HTERT RPE-1 (cell line): ENCODE measurements around the gene MCC.

Source experiments
- in situ Hi-C: fragments of 300-500 bp; cut with MboI; formaldehyde crosslinking; loops from 4 replicates; pipeline ENCODE4 v1.14.3; 2020; ENCODE audit warnings: low sequenced_read_pairs

The MCC gene

DNA sequence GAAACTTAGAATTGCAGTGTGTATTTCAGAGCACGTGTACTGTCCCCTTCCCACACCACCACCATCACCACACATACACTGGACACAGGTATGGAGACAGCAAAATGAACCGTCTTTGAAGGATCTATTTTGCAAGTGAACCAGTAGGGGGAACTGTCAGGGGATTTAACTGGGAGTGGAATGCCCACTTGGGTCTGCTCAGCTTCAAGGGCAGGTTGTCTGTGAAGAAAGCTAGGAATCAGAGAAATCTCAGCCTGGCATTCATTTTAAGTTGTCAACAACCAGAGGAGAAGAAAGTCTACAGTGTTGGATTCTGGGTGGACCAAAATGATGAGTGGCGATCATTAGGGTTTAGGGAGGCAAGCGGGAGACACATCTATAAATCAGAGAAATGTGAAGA is 364.6 kb downstream of the MCC start:
- in situ Hi-C loops, result no loop called here

DNA sequence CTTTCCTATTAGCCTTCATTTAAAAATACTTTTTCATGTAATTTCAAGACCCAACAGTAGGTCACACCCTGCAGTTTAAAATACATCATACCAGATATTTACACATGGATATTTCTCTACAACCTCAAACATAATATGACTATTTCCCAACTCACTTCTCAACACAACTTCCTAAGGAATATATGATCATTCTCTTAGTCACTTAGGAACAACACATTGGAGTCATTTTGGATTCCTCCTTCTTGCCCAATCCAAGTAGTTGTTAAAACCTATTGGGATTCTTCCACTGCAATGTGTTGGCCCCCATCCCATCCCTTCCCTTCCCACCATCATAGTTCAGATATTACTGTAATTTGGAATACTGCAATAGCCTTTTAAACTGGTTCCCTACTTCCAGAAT is 366.2 kb downstream of the MCC start:
- in situ Hi-C loops, result no loop called here

DNA sequence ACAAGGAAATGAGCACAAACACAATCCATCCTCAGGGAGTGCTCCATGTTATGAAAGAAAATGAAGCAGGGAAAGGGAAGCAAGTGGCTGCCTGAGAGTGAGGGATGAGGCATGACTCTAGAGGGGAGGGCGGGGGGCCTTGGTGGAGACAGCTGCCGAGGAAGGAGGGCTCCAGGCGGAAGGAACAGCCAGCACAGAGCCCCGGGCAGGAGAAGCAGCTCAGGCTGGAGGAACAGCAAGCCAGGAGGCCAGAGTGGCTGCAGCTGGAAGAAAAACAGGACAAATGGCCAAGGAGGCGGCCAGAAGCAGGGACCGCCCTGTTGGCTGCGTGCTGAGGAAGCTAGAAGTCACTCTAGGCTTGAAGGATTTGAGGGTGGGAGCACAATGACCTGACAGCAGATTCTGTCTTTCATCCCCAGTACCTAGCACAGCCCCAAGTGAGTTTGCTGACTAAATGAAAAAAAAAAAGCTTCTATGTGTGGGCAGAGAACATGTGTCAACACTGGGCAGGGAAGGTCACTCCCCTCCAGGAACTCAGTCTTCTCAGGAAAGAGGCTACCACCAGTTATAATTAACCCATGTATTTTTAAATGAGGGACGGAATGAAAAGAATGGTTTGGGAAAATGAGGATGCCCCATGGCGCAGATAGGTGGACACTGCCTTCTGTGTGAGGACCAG is 368.9 kb downstream of the MCC start:
- in situ Hi-C loops, result no loop called here

- in situ Hi-C loops, result no loop called here
Measured at GRCh38 chr5:113118765-113119164, 369.5 kb downstream of the MCC start.

- in situ Hi-C loops, result no loop called here
Measured at GRCh38 chr5:113118298-113118697, 370.0 kb downstream of the MCC start.

DNA sequence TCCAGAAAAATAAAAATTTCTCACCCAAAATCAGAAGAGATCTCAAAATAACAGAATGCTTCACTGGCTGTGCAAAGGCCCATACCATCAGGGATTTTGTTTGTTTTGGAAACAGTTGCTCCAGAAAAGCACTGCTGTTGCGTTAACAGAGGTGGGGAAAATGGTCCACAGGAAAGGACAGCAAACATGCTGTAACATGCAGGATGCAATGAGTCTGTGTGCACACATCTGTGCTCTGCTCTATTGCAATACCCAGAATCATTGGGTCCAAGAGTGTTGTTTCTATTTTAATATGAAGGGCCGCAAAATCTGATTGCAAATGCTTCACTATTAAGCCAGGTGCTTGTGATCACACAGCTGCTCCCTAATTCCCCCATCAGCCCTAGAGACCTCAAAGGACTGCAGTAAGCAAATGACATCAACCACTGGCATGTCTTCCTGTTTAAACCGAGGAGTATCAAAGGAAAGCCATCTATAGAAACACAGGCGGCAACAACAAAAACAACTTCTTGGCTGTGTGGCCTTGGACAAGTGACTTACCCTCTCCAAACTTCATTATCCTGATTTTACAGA is 370.6 kb downstream of the MCC start:
- in situ Hi-C loops, result no loop called here

DNA sequence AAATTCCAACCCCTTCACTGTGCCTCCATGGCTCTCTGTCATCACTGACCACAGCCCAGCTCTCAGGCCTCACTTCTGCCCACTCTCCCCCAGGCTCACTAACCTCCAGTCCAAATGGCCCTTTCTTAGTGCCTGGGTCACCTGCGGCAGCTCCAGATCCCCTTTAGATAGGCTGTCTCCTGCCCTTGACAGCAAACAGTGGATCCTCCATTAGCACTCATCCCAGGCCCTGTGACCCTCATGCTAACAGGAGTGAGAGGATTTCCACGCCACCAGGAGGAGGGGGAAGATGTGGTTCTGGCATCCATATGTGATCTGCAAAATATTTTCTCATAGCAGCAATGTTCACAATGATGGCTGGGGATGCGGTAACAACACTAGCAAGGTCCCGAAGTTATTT is 372.3 kb downstream of the MCC start:
- in situ Hi-C loops, result no loop called here

DNA sequence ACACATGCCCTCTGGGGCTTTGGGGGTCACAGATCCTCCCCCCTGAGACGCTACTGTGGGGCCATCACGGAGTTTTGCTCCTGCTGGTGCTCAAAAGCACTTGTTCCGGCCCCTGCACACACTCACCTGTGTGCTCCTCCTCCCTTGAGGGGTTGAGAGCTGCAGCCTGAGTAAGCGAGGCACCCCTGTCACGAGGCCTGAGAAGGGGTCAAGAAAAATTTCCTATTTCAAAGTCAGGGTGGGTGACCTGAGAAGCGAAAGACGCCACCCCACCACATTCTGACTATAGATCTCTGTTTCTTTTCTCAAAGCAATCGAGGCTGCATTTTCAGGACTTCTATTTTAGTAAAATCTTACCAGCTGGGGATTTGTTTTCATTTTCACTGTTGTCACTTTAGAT is 373.2 kb downstream of the MCC start:
- in situ Hi-C loops, result no loop called here

DNA sequence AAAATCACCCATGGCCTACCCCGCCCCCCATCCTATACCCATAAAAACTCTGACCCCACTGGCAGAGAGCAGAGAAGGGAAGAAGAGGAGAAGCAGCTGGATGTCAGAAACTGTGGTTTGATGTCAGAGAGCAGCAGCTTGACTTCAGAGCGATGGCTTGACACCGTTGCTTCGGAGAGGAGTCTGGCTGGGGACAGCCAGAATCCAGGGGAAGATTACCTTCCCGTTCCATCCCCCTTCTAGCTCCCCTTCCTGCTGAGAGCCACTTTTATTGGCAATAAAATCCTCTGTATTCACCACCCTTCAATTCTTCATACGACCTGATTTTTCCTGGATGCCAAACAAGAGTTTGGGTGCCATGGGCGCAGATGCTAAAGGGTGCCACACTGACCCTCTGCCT is 373.7 kb downstream of the MCC start:
- in situ Hi-C loops, result no loop called here

DNA sequence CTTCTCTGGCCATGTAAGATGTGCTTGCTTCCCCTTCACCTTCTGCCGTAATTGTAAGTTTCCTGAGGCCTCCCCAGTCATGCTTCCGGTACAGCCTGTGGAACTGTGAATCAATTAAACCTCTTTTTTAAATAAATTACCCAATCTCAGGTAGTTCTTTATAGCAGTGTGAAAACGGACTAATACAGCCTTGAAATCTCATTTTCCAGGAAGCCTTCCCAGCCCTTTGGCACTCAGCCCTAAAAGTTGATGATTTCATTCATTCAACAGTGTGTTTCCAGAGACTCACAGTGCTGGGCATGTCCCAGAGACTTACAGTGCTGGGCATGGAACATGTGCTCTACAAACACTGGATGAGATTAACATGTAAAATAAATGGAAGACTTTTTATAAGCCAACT is 375.8 kb downstream of the MCC start:
- in situ Hi-C loops, result no loop called here

GRCh38 chr5:113110117-113110516 is 378.1 kb downstream of the MCC start:
- in situ Hi-C loops, result no loop called here

DNA sequence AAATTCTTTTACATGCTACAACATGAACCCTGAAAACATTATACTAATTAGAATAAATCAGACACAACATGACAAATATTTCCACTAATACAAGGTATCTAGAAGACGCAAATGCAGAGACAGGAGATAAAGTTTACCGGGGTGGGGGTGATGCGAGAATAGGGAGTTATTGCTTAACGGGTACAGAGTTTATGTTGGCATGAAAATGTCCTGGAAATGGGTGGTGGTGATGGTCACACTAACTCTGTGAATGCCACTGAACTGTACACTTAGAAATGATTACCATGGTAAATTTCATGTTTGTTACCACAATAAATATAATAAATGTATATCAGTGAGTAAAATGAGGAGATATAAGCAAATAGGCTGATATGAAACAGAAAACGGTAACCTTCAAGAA is 378.9 kb downstream of the MCC start:
- in situ Hi-C loops, result no loop called here

GRCh38 chr5:113108485-113108884 is 379.8 kb downstream of the MCC start:
- in situ Hi-C loops, result no loop called here

DNA sequence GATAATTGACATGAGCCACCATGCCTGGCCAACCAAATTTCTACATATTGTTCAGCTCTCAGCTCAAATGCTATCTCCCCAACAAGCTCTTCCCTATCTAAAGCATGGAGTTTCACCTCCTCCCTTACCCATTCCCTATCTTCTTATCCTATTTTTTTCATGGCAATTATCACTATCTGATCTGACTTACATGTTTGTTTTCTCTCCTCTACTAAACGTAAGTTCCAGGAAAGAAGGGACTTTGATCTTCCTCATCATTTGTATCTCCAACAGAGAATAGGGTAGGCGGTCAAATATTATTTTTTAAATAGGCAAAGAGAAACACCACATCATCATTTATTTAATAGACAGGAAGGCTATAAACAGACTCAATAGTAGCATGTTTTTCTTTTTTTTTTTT is 381.4 kb downstream of the MCC start:
- in situ Hi-C loops, result no loop called here

DNA sequence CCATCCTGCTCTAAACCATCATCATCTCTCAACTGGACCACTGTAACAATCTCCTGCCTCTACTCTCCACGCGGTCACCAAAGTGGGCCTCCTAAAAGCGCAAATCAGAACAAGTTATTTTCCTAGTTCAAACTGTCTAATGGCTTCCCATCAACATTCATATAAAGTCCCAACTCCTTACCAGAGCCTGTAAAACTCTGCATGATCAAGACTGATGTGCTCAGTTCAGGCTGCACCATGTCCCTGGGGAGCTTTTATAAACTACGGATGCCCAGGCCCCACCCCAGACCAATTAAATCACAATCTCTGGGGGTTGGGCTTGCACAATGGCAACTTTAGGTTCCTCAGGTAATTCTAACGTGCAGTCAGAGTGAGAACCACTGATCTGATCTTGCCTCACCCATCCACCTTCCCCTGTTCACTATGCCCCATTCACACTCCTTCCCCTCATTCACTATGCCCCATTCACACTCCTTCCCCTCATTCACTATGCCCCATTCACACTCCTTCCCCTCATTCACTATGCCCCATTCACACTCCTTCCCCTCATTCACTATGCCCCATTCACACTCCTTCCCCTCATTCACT is 382.5 kb downstream of the MCC start:
- in situ Hi-C loops, result no loop called here

- in situ Hi-C loops, result no loop called here
Measured at GRCh38 chr5:113103330-113103729, 384.9 kb downstream of the MCC start.

DNA sequence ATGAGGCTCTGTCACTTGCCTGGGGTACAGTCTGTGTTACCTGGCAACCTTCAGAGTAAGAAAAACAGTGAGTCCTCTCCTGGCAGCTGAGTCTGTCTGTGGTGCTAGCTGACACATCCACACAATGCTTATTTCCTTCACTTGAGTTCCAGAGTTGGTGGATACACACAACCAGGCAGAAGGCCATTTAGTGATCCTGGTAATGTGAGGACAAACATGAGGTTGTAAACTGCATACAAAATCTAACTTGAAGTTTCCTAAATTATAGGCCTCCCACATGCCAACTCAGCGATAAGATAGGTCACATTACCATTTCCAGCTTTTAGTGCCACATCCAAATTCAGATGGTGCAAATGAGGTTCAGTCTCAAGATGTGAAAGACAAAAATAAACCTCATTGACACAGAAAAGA is 386.1 kb downstream of the MCC start:
- in situ Hi-C loops, result no loop called here

GRCh38 chr5:113100981-113101380 is 387.3 kb downstream of the MCC start:
- in situ Hi-C loops, result no loop called here

DNA sequence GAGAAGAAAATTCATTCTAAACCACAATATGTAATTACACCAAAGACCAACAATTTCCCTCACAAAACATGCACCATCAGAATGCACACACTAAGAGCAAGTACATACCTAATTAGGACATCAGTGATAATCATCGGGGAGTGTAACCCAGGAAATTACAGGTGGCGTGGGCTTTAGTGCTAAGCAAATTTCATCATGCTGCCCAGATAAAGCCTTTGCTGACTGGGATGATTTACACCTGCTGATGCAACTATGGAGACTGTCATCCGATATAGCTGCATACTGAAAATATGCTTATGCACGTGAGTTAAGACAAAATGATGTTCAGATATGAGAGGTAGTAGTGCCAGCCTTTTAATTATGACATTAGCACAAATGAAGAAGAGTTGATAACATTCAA is 388.4 kb downstream of the MCC start:
- in situ Hi-C loops, result no loop called here

DNA sequence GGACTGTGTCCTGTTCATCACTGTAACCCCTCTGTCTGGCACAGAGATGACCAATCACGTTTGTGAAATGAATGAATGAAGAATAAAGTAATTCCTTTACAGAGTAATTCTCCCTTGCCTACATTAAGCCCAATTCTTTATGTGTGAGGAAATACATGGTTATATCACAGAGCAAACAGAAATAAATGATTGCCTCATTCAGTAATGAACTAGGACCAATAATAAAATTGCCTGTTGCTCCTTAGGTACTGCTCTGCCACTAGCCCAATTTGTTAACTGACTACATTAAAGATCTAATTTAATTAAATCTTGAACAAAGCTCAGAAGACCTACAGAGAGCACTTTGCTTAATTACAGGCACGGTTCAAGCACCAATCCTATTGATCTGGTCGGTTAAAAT is 389.9 kb downstream of the MCC start:
- in situ Hi-C loops, result no loop called here

- in situ Hi-C loops, result no loop called here
Measured at GRCh38 chr5:113095831-113096230, 392.4 kb downstream of the MCC start.

GRCh38 chr5:113093558-113093957 is 394.7 kb downstream of the MCC start:
- in situ Hi-C loops, result no loop called here

DNA sequence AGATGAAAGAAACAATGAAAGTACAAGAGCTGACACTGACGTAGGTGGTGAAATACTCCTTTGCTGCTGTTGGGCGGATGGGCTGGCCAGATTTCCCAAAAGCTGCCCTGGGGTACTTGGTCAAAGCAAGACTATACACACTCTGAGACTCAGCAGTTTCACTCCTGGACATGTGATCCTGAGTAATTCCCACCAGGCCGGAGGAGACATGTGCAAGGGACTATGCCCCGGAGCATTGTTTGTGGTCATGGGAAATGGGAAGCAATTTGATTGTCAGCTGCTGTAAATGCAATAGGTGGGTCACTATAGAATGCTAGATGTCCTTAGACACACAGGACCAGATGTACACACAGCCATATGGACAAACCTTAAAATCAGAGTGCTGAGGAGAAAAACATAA is 395.6 kb downstream of the MCC start:
- in situ Hi-C loops, result no loop called here
